GM10266 (cell line): ENCODE data around the gene GPC5.

ENCODE experiments used
- DNase-seq: peaks from one replicate; pipeline ENCODE4 v3.0.0; 2012; ENCODE audit errors: extremely low spot score
- CTCF ChIP-seq: IDR thresholded peaks from 2 replicates; pipeline ENCODE4 v1.5.1; 2012; ENCODE audit warnings: mild to moderate bottlenecking, low read depth; ENCODE audit not compliant: control insufficient read depth, insufficient read depth; ENCODE audit errors: missing control alignments

The GPC5 gene

GRCh38 chr13:92150606-92151005, 752.2 kb downstream of the GPC5 start:
- TF ChIP-seq CTCF, result no peak
- DNase-seq, result no peak

GRCh38 chr13:92158346-92158745, 759.9 kb downstream of the GPC5 start:
- no peak for TF ChIP-seq CTCF
- no peak for DNase-seq

- TF ChIP-seq CTCF, result no peak
Measured at GRCh38 chr13:92164822-92165221, 766.4 kb downstream of the GPC5 start.

GRCh38 chr13:92172191-92172590, 773.8 kb downstream of the GPC5 start:
- no peak for DNase-seq
- no peak for TF ChIP-seq CTCF

More at GRCh38 chr13:92164822-92165221, 766.4 kb downstream of the GPC5 start:
- no peak for DNase-seq

GRCh38 chr13:92173254-92173653, 774.8 kb downstream of the GPC5 start:
- DNase-seq, result no peak
- TF ChIP-seq CTCF, result no peak

GRCh38 chr13:92175330-92175729, 776.9 kb downstream of the GPC5 start:
- peak; percentile 8 for DNase-seq
- TF ChIP-seq CTCF, result peak; percentile 25

- TF ChIP-seq CTCF, result no peak
- DNase-seq, result no peak
Measured at GRCh38 chr13:92177966-92178365, 779.5 kb downstream of the GPC5 start.
